ENCODE measurements around the gene ME3.

ME3 gene

GRCh38 chr11:86459682-86460460 lies 212.5 kb downstream of the ME3 start:
- no peak for TF ChIP-seq CTCF (IDR thresholded peaks at IDR 0.05; ENCODE audit: low read depth, low read length, missing control alignments)
- no peak overlapping the region for H3K4me3 ChIP-seq (ENCODE audit: low read depth, low read length)
- no peak for DNase-seq (ENCODE audit: low read depth)

GRCh38 chr11:86459002-86459385 lies 213.4 kb downstream of the ME3 start:
- TF ChIP-seq CTCF (IDR thresholded peaks at IDR 0.05; ENCODE audit: low read depth, low read length, missing control alignments), result no peak
- no peak for DNase-seq (ENCODE audit: low read depth)
- no peak overlapping the region for H3K4me3 ChIP-seq (ENCODE audit: low read depth, low read length)

GRCh38 chr11:86458294-86459001 lies 214.0 kb downstream of the ME3 start:
- TF ChIP-seq CTCF (IDR thresholded peaks at IDR 0.05; ENCODE audit: low read depth, low read length, missing control alignments), result no peak
- DNase-seq (ENCODE audit: low read depth), result no peak
- H3K4me3 ChIP-seq (ENCODE audit: low read depth, low read length), result no peak overlapping the region

GRCh38 chr11:86456075-86456939 lies 216.1 kb downstream of the ME3 start:
- H3K4me3 ChIP-seq (ENCODE audit: low read depth, low read length), result no peak overlapping the region
- peak; percentile 86 for TF ChIP-seq CTCF (IDR thresholded peaks at IDR 0.05; ENCODE audit: low read depth, low read length, missing control alignments)
- DNase-seq (ENCODE audit: low read depth), result peak; percentile 44

GRCh38 chr11:86453290-86454030 lies 219.0 kb downstream of the ME3 start:
- no peak overlapping the region for H3K4me3 ChIP-seq (ENCODE audit: low read depth, low read length)
- DNase-seq (ENCODE audit: low read depth), result no peak
- TF ChIP-seq CTCF (IDR thresholded peaks at IDR 0.05; ENCODE audit: low read depth, low read length, missing control alignments), result peak; percentile 37

- no peak for DNase-seq (ENCODE audit: low read depth)
- no peak overlapping the region for H3K4me3 ChIP-seq (ENCODE audit: low read depth, low read length)
- TF ChIP-seq CTCF (IDR thresholded peaks at IDR 0.05; ENCODE audit: low read depth, low read length, missing control alignments), result no peak
These were observed 222.3 kb downstream of the ME3 start for GRCh38 chr11:86449993-86450629.
